ENCODE results near the gene ETS1.

DNA sequence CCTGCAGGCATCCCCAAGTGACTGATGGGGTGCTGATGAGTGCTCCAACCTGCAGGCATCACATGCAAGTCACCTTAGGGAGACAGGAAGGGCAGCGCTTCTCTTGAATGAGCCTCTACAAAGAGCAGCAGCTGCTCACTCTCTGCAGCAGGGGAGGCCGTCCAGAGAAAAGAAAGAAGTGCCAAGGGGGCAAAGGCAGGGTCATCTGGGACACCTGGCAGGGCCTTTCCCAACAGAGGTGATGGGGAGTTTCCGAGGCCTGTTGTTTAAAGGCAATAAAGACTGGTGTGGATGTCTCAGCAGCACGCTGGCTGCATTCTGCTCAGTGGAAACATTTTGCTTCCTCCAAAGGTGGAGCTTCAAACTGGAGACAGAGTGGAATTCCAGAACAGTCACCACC is 113.7 kb downstream of the ETS1 start:
- TF ChIP-seq, protein P1, sequence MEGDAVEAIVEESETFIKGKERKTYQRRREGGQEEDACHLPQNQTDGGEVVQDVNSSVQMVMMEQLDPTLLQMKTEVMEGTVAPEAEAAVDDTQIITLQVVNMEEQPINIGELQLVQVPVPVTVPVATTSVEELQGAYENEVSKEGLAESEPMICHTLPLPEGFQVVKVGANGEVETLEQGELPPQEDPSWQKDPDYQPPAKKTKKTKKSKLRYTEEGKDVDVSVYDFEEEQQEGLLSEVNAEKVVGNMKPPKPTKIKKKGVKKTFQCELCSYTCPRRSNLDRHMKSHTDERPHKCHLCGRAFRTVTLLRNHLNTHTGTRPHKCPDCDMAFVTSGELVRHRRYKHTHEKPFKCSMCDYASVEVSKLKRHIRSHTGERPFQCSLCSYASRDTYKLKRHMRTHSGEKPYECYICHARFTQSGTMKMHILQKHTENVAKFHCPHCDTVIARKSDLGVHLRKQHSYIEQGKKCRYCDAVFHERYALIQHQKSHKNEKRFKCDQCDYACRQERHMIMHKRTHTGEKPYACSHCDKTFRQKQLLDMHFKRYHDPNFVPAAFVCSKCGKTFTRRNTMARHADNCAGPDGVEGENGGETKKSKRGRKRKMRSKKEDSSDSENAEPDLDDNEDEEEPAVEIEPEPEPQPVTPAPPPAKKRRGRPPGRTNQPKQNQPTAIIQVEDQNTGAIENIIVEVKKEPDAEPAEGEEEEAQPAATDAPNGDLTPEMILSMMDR (conservative IDR thresholded peaks at IDR 0.05 in 1 of 2, IDR thresholded peaks at IDR 0.05 in 1 of 2; ENCODE audit: extremely low read depth in 1 of 2, insufficient read depth in 1 of 2, low read depth in 1 of 2, low read length in 2 of 2), result no peak
- no peak for TF ChIP-seq EZH2 (IDR thresholded peaks at IDR 0.05; ENCODE audit: borderline replicate concordance, low read length)

All from mammary epithelial cell (primary cell).